Liver (tissue), 9 donors: Measurements from ENCODE around the gene CNTNAP1. TPM values are rescaled to one million over a fixed set of nuclear protein-coding genes. Genes with fewer than 3 reads are reported as not detected.

Experiments used
- DNase-seq: peaks from one replicate; pipeline ENCODE4 v3.0.0-alpha.2; 2017; ENCODE audit warnings: low spot score
- H3K27ac ChIP-seq, 2 donors: one replicate each; pipeline ENCODE4 v1.7.0; 2013; ENCODE audit warnings: inconsistent platforms in 2 of 2, low read length in 2 of 2, control low read depth in 1 of 2, low read depth in 1 of 2, mild to moderate bottlenecking in 1 of 2
- H3K27me3 ChIP-seq, 4 donors: one replicate each; pipeline versions ENCODE4 v1.6.1 to v1.7.0; 2013; ENCODE audit warnings: low read length in 3 of 4, inconsistent platforms in 1 of 4, mild to moderate bottlenecking in 1 of 4, moderate library complexity in 1 of 4; ENCODE audit not compliant: control insufficient read depth in 4 of 4, insufficient read depth in 4 of 4
- H3K36me3 ChIP-seq, 4 donors: one replicate each; pipeline versions ENCODE4 v1.6.1 to v1.7.0; 2013; ENCODE audit warnings: low read length in 3 of 4, mild to moderate bottlenecking in 3 of 4, low read depth in 1 of 4, moderate library complexity in 1 of 4; ENCODE audit not compliant: control insufficient read depth in 4 of 4, insufficient read depth in 3 of 4
- H3K4me1 ChIP-seq, 4 donors: one replicate each; pipeline versions ENCODE4 v1.6.1 to v1.7.0; 2013; ENCODE audit warnings: low read length in 3 of 4, mild to moderate bottlenecking in 3 of 4, moderate library complexity in 1 of 4; ENCODE audit not compliant: control insufficient read depth in 4 of 4, insufficient read depth in 4 of 4
- H3K4me3 ChIP-seq, 3 donors: one replicate each; pipeline versions ENCODE4 v1.6.1 to v1.7.0; 2013; ENCODE audit warnings: low read length in 3 of 3, control low read depth in 1 of 3, low read depth in 1 of 3, mild to moderate bottlenecking in 1 of 3
- H3K9ac ChIP-seq, 2 donors: one replicate each; pipeline ENCODE4 v1.7.0; 2013; ENCODE audit warnings: low read length in 2 of 2, mild to moderate bottlenecking in 2 of 2, moderate library complexity in 2 of 2, control low read depth in 1 of 2, low read depth in 1 of 2
- H3K9me3 ChIP-seq, 4 donors: one replicate each; pipeline versions ENCODE4 v1.6.1 to v1.7.0; 2013; ENCODE audit warnings: low read length in 3 of 4; ENCODE audit not compliant: control insufficient read depth in 4 of 4
- EGR1 ChIP-seq, 2 donors: IDR thresholded peaks; 2 replicates each; pipeline ENCODE4 v1.6.1; 2016 to 2018; ENCODE audit warnings: antibody characterized with exemption in 2 of 2, low read depth in 2 of 2
- FOXA1 ChIP-seq: IDR thresholded peaks from 2 replicates; pipeline ENCODE4 v1.6.1; 2016; ENCODE audit warnings: antibody characterized with exemption
- FOXA2 ChIP-seq: IDR thresholded peaks from 2 replicates; pipeline ENCODE4 v1.6.1; 2016; ENCODE audit warnings: antibody characterized with exemption
- GABPA ChIP-seq, 2 donors: IDR thresholded peaks in 1 of 2; conservative IDR thresholded peaks in 1 of 2; 2 replicates each; pipeline ENCODE4 v1.6.1; 2016; ENCODE audit warnings: antibody characterized with exemption in 2 of 2, mild to moderate bottlenecking in 1 of 2, moderate library complexity in 1 of 2
- HNF4A ChIP-seq, 2 donors: conservative IDR thresholded peaks; 2 replicates each; pipeline ENCODE4 v1.6.1; 2016; ENCODE audit warnings: antibody characterized with exemption in 2 of 2, mild to moderate bottlenecking in 2 of 2
- HNF4G ChIP-seq: IDR thresholded peaks from 2 replicates; pipeline ENCODE4 v1.6.1; 2016; ENCODE audit warnings: antibody characterized with exemption
- NR2F2 ChIP-seq: IDR thresholded peaks from 2 replicates; pipeline ENCODE4 v1.6.1; 2016; ENCODE audit warnings: antibody characterized with exemption
- RAD21 ChIP-seq, 2 donors: IDR thresholded peaks; 2 replicates each; pipeline ENCODE4 v1.6.1; 2016; ENCODE audit warnings: antibody characterized with exemption in 2 of 2, mild to moderate bottlenecking in 2 of 2
- RXRA ChIP-seq, 2 donors: IDR thresholded peaks; 2 replicates each; pipeline ENCODE4 v1.6.1; 2017 to 2018; ENCODE audit warnings: antibody characterized with exemption in 2 of 2, mild to moderate bottlenecking in 1 of 2
- SP1 ChIP-seq: IDR thresholded peaks from 2 replicates; pipeline ENCODE4 v1.6.1; 2018; ENCODE audit warnings: antibody characterized with exemption, mild to moderate bottlenecking
- TAF1 ChIP-seq: conservative IDR thresholded peaks from 2 replicates; pipeline ENCODE4 v1.6.1; 2016; ENCODE audit warnings: antibody characterized with exemption, mild to moderate bottlenecking
- YY1 ChIP-seq: IDR thresholded peaks from 2 replicates; pipeline ENCODE4 v1.6.1; 2016; ENCODE audit warnings: antibody characterized with exemption, mild to moderate bottlenecking
- WGBS: extraction: QIAGEN DNeasy Blood & Tissue Kit; methylation state at CpG from one replicate; pipeline ENCODE4 v1.1.7; 2013; 5-methylcytosine and 5-hydroxymethylcytosine counted together
- polyA plus RNA-seq, 2 donors: library from polyadenylated mRNA; stranded (reverse) in 1 of 2; unstranded in 1 of 2; fragments of 200-250 nt in 1 of 2; fragments of >200 nt in 1 of 2; fragmentation: Nextera tagmentation in 1 of 2; extraction: Ambion mirVana in 1 of 2; gene quantifications; one replicate each; pipeline versions ENCODE4 v1.2.1 to v1.2.3, GENCODE V29; 2013 to 2015
- total RNA-seq, 2 donors: library from RNA; depleted of rRNA; stranded (reverse); fragments of >200 nt; gene quantifications; one replicate each; pipeline ENCODE4 v1.2.3, GENCODE V29; 2014
- TF ChIP-seq, protein P1 (sequence below): IDR thresholded peaks from 2 replicates; pipeline ENCODE4 v1.6.1; 2016; ENCODE audit warnings: antibody characterized with exemption, mild to moderate bottlenecking
- TF ChIP-seq, protein P2 (sequence below): fragments of 150-350 bp; IDR thresholded peaks from 2 replicates; pipeline ENCODE4 v1.5.1; 2017; ENCODE audit warnings: improper control_type of control experiment, low read depth, low read length; ENCODE audit not compliant: missing input control
- TF ChIP-seq, protein P3 (sequence below): IDR thresholded peaks from 2 replicates; pipeline ENCODE4 v1.6.1; 2016; ENCODE audit warnings: antibody characterized with exemption
- donor health status: healthy.
- donor health status: healthy.
- donor health status: healthy.
- donor health status: healthy.
- donor health status: healthy.

The CNTNAP1 gene
- total and polyA plus RNA-seq, 4 donors, result 0.08 to 0.75 (median 0.60) TPM

DNA sequence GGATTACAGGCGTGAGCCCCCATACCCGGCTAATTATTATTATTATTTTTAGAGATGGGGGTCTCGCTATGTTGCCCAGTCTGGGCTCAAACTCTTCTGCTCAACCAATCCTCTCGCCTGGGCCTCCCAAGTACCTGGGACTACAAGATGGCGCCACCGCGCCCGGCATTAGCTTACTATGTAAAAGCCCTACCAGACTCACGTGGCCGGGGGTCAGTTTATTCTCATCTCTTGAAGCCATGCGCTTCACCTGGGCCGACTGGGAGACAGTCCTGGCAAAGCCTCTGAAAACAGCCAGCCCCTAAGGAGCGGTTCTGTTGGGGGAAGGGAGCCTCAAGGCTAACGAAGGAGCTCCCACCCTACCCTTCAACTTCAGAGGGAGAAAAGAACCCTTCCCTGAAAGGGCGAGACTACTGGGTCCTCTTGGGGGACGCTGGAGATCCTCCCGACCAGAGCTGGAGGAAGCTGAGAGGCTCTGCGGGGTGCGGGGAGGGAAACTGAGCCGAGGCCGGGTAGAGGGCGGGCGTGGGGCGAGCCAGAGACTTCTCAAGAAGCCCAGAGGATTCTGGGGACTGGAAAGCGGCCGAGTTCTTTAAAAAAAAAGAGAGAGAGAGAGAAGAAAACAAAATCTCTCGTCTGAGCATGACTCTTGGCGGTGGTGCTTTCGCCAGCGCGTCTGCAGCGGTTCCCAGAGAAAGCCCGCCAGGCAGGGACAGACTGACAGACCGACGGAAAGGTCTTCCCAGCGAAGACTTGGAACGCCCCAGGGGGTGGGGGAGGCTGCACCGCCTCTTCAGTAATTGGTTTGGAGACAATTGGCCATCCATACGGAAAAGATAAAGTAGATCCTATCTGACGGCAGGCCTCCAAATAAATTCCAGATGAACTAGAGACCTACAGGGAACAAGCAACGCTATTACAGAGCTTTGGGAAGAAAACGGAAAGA is 28.9 kb upstream of the CNTNAP1 start:
- Histone ChIP-seq H3K4me3 (peak overlapping the region in 1 of 3 donors; percentile 21), H3K27ac (peak overlapping the region; percentile 37 to 50), H3K4me1 (peaks cover 0 to 3% (median 0%) of the 10 kb centered on the region in 4 donors), H3K9ac (no peak overlapping the region), H3K27me3 (no peaks in the 10 kb centered on the region), H3K36me3 (no peaks in the 10 kb centered on the region), H3K9me3 (no peaks in the 10 kb centered on the region)
- TF ChIP-seq RAD21 (IDR thresholded peaks at IDR 0.05) (no peak), YY1 (no peak), GABPA (IDR thresholded peaks at IDR 0.05 in 1 of 2, conservative IDR thresholded peaks at IDR 0.05 in 1 of 2) (no peak), NR2F2 (no peak), FOXA1 (no peak), TAF1 (no peak), HNF4A (conservative IDR thresholded peaks at IDR 0.05) (no peak)
- TF ChIP-seq, protein P1, sequence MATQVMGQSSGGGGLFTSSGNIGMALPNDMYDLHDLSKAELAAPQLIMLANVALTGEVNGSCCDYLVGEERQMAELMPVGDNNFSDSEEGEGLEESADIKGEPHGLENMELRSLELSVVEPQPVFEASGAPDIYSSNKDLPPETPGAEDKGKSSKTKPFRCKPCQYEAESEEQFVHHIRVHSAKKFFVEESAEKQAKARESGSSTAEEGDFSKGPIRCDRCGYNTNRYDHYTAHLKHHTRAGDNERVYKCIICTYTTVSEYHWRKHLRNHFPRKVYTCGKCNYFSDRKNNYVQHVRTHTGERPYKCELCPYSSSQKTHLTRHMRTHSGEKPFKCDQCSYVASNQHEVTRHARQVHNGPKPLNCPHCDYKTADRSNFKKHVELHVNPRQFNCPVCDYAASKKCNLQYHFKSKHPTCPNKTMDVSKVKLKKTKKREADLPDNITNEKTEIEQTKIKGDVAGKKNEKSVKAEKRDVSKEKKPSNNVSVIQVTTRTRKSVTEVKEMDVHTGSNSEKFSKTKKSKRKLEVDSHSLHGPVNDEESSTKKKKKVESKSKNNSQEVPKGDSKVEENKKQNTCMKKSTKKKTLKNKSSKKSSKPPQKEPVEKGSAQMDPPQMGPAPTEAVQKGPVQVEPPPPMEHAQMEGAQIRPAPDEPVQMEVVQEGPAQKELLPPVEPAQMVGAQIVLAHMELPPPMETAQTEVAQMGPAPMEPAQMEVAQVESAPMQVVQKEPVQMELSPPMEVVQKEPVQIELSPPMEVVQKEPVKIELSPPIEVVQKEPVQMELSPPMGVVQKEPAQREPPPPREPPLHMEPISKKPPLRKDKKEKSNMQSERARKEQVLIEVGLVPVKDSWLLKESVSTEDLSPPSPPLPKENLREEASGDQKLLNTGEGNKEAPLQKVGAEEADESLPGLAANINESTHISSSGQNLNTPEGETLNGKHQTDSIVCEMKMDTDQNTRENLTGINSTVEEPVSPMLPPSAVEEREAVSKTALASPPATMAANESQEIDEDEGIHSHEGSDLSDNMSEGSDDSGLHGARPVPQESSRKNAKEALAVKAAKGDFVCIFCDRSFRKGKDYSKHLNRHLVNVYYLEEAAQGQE, result no peak
- 32% methylated on average over 42 of the region's 42 CpGs for WGBS
- DNase-seq, result no peak

DNA sequence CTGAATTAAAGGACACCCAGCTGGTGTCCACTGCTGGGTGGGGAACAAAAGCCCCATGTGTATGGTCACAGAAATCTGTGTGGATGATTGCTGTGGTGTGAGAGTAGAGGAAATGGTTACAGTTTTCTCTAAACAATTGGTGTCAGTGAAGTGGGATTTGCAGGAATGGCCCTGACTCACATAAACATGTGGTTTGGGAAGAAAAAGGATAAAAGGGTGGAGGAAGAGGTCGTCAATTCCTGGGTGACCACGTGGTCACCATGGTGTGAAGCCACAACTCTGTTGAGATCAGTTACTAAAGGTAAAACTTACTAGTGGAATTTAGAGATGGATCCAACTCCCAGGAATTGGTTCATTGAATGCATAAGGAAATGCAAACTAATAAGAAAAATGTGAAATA is 26.8 kb upstream of the CNTNAP1 start:
- DNase-seq, result no peak
- Histone ChIP-seq H3K27ac (no peak overlapping the region), H3K27me3 (no peaks in the 10 kb centered on the region), H3K36me3 (no peaks in the 10 kb centered on the region), H3K4me1 (peaks cover 0 to 7% (median 5%) of the 10 kb centered on the region in 4 donors), H3K9ac (no peak overlapping the region), H3K4me3 (no peak overlapping the region), H3K9me3 (no peaks in the 10 kb centered on the region)
- 70% methylated on average over 2 of the region's 2 CpGs for WGBS
- TF ChIP-seq, protein P2, sequence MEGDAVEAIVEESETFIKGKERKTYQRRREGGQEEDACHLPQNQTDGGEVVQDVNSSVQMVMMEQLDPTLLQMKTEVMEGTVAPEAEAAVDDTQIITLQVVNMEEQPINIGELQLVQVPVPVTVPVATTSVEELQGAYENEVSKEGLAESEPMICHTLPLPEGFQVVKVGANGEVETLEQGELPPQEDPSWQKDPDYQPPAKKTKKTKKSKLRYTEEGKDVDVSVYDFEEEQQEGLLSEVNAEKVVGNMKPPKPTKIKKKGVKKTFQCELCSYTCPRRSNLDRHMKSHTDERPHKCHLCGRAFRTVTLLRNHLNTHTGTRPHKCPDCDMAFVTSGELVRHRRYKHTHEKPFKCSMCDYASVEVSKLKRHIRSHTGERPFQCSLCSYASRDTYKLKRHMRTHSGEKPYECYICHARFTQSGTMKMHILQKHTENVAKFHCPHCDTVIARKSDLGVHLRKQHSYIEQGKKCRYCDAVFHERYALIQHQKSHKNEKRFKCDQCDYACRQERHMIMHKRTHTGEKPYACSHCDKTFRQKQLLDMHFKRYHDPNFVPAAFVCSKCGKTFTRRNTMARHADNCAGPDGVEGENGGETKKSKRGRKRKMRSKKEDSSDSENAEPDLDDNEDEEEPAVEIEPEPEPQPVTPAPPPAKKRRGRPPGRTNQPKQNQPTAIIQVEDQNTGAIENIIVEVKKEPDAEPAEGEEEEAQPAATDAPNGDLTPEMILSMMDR, result no peak
- TF ChIP-seq HNF4G, result no peak
- TF ChIP-seq, protein P3, sequence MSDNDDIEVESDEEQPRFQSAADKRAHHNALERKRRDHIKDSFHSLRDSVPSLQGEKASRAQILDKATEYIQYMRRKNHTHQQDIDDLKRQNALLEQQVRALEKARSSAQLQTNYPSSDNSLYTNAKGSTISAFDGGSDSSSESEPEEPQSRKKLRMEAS, result no peak
- TF ChIP-seq YY1, result no peak
- no peak for TF ChIP-seq GABPA (IDR thresholded peaks at IDR 0.05 in 1 of 2, conservative IDR thresholded peaks at IDR 0.05 in 1 of 2)
- TF ChIP-seq FOXA1, result no peak
- no peak for TF ChIP-seq FOXA2
- no peak for TF ChIP-seq RXRA (IDR thresholded peaks at IDR 0.05)
- TF ChIP-seq NR2F2, result no peak
- no peak for TF ChIP-seq TAF1
- TF ChIP-seq, protein P1, result no peak
- no peak for TF ChIP-seq EGR1 (IDR thresholded peaks at IDR 0.05; ENCODE audit: low read depth in 2 of 2)
- TF ChIP-seq SP1, result no peak
